GM21360 (cell line): Measurements from ENCODE around the gene RGS12.

ENCODE experiments used
- ATAC-seq: cut with Tn5 transposase; IDR thresholded peaks from one replicate; pipeline ENCODE4 v1.9.1; 2021; ENCODE audit warnings: mild to moderate bottlenecking, moderate library complexity; ENCODE audit not compliant: unreplicated experiment

Gene RGS12, protein sequence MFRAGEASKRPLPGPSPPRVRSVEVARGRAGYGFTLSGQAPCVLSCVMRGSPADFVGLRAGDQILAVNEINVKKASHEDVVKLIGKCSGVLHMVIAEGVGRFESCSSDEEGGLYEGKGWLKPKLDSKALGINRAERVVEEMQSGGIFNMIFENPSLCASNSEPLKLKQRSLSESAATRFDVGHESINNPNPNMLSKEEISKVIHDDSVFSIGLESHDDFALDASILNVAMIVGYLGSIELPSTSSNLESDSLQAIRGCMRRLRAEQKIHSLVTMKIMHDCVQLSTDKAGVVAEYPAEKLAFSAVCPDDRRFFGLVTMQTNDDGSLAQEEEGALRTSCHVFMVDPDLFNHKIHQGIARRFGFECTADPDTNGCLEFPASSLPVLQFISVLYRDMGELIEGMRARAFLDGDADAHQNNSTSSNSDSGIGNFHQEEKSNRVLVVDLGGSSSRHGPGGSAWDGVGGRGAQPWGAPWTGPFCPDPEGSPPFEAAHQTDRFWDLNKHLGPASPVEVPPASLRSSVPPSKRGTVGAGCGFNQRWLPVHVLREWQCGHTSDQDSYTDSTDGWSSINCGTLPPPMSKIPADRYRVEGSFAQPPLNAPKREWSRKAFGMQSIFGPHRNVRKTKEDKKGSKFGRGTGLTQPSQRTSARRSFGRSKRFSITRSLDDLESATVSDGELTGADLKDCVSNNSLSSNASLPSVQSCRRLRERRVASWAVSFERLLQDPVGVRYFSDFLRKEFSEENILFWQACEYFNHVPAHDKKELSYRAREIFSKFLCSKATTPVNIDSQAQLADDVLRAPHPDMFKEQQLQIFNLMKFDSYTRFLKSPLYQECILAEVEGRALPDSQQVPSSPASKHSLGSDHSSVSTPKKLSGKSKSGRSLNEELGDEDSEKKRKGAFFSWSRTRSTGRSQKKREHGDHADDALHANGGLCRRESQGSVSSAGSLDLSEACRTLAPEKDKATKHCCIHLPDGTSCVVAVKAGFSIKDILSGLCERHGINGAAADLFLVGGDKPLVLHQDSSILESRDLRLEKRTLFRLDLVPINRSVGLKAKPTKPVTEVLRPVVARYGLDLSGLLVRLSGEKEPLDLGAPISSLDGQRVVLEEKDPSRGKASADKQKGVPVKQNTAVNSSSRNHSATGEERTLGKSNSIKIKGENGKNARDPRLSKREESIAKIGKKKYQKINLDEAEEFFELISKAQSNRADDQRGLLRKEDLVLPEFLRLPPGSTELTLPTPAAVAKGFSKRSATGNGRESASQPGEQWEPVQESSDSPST (N-terminal part only)

DNA sequence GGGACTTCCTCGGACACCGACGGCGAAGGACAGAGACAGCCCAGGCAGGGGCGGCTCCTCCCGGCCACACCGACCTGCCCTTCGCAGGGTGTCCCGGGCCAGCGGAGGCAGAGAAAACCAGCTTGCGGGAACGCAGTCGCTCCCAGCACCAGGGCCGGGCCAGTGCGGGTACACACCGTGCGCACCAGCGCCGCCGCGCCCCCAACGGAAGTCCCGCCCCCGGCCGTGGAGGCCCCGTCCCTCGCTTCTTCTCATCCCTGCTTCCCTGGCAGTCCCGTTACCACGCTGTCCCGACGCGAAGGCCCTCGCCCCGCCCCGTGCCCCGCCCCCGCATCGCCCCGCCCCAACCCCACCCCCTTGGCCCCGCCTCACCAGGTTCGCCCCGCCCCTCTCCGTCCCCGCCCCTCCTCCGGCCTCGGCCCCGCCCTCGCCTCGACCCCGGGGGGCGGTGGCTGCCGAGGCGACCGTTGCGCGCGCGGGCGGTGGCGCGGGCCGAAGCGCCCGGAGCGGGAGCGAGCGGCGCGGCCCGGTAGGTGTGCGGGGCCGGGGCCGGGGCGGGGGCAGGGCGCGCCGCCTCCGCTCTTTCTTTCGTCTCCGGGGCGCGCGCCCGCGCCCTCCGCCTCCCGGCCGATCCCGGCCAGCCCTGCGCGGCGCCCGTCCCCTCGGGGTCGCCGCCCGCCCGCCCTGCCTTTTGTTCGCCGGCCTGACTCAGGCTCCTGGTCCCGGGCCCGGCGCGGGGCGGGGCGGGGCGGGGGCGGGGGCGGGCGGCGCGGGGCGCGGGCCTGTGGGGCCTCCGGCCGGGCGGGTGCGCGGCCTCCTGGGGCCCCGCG lies at the start of gene RGS12:
RGS12 (plus strand) TSS at position 451 of the 830 bp plus-strand sequence. CDS start 23,150 bp downstream, outside the sequence.
- ATAC-seq = peak; percentile 74

DNA sequence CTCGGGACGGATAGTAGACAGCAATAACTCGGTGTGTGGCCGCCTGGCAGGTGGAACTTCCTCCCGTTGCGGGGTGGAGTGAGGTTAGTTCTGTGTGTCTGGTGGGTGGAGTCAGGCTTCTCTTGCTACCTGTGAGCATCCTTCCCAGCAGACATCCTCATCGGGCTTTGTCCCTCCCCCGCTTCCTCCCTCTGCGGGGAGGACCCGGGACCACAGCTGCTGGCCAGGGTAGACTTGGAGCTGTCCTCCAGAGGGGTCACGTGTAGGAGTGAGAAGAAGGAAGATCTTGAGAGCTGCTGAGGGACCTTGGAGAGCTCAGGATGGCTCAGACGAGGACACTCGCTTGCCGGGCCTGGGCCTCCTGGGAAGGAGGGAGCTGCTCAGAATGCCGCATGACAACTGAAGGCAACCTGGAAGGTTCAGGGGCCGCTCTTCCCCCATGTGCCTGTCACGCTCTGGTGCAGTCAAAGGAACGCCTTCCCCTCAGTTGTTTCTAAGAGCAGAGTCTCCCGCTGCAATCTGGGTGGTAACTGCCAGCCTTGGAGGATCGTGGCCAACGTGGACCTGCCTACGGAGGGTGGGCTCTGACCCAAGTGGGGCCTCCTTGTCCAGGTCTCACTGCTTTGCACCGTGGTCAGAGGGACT lies 49.6 kb upstream of the RGS12 start:
- ATAC-seq = no peak

DNA sequence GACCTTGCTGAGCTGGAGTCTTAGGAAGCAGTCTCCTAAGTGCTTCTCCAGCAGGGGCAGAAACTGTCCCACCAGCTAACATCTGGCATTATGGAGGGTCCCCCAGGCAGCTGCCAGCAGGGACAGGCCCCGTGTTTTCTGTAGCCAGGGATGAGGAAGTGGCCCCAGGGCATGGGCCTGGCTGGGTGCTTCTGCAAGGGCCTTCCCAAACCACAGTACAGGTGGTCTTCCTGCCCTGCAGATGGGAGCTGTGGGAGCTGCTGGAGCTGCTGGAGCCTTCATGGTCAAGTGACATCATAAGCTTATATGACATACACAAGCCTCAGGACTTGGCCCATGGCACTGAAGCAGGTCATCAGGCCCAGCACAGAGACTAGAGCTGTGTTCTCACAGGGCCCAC lies 48.8 kb upstream of the RGS12 start:
- ATAC-seq = no peak

DNA sequence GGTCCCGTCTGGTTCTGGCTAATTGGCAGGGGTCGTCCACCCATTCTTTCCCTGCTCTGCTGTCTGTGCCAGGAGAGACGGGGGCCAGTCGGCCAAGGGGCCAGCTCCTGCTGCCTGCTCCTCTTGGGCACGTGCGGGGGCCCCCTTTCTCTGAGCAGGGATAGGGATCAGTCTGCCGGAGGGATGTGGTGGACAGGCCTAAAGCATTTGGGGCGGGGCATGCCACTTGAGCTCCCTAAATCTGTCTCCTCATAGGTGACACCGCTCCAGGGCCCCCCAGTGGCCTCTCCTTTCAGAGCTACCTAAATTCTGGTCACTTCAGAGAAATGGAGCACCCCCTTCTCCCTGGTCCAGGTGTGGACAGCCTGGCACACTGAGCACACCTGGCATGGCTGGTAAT lies 48.1 kb upstream of the RGS12 start:
- ATAC-seq = no peak

DNA sequence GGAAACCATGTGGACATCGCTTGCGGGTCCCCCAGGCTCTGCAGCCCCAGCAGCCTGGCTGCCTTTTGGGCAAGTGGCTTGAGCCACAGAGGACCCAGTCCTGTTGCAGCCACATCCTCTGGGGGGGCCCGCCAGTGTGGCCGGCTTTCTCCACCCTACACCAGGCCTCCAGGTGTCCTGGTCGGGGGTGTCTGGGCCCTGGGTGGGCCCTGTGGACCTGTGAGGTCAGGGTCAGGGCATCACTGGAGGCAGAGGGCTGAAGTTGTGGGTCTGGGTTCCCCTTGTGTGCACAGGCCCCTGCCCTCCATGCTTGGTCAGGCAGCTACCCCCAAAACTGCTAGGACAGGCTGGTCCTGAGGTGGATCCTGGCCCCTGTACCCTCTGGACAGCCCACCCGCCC lies 47.1 kb upstream of the RGS12 start:
- ATAC-seq = no peak

DNA sequence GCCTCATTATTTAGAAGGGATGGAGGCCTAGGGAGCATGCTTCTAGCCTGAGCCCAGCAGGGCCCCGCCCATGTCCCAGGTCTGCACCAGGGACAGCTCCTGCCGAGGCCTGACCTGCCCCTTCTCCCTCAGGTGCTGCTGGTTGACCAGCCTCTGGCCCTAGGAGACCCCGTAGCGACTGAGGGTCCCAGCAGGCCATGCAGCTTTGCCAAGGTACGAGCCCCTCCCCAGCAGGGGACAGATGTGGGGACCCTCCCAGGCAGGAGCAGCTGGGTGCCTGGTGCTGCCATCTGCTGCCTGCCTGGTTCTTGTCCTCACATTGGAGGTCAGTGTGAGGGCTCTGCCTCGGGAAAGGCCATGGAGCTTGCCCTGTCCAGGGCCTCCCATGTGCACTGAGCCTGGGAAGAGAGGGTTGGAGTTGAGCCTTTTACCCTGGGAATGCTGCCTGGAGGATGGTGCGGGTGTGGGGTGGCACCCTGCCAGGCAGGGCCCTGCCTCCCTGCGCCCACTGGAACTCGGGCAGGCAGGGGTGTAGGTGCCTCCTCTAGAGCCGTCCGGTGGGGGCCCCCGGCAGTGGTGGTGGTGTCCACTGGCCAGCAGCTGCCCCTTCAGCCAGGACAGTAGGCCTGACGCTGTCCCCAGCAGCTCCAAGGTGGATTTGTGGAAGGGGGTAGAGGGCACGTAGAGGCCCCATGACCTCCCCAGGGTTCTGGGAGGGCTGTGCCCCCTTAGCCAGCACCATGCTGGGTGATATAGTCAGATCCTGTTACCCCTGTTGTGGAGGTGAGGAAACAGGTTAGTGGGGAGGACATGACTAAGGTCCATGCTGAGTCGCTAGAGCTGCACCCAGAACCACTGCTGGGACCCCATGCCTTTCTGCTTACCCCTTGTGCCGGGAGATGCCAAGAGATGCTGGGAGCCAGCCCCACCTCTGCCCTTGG lies 46.1 kb upstream of the RGS12 start:
- no peak for ATAC-seq

DNA sequence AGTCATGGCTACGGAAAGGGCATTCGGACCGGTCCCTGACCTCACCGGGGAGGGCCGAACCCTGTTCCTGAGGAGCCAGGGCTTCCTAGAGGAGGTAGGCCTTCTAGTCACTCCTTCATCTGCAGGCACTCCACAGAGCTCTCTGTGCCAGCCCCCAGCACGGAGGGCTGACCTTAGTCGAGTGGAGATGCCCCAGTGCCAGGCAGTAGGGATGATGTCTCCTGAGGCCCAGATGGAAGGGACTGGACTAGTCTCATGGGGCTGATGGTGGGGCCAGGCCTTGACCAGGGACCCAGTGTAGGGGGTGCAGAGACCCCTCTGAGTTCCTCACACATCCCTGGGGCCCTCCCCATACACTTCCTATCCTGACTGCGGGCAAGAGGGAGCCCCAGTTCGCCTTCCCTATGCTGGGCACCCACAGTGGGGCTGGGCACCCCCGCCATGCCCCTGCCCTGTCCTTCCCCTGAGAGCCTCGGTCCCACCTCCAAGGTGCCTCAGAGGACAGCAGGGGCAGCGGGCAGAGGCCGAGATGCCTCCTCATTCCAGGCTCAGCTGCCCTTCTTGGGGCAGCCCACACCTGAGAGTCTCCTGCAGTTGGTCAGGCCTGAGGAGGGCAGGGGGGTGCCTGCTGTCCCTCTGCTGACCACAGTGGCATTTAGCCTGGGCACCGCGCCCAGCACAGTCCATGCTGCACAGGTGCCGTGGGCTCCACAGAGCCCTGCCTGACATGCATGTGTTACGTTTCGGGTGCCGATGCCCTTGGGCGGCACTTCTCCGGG lies 45.2 kb upstream of the RGS12 start:
- ATAC-seq = no peak

DNA sequence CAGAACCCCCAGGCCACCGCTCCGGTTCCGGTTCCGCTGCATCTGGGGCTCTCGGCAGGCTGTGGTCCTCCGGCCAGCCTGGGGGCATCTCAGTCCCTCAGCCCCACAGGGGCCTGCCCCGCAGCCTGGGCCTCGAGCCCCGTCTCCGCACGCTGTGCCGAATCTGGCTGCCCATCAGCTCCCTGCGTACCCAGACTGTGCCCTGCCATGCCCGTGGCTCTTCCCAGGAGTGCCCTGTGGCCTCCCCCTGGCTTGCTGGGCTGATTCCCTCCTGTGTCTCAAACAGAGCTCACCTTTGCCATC lies 44.7 kb upstream of the RGS12 start:
- no peak for ATAC-seq

DNA sequence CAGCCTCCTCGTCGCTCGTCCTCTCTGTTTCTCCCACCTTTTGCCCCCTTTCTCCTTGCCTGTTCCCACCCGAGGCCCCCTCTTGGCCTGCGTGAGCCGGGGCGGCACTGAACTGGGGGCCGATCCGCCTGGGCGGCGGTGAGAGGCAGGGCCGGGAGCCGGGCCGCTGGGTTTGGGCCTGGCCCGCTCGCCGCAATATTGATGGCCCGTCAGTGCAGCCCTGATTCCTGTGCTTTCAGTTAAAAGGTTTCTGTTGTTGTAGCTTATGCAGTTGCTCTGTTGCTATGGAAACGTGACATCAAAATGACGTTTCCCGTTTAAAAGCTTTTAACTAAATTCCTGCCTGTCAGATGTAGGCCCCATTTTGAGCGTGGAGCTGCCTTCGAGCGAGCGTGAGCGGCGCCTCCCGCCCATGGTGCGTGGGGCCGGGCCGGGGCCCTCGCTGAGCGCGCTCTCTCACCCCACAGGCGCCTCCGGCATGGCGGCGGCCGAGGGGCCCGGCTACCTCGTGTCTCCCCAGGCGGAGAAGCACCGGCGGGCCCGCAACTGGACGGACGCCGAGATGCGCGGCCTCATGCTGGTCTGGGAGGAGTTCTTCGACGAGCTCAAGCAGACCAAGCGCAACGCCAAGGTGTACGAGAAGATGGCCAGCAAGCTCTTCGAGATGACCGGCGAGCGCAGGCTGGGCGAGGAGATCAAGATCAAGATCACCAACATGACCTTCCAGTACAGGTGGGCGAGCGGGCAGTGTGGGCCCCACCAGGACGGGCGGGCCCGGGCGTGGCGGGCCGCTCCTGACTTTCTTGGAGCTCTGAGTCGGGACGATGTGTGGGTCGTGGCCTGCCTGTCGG lies 43.8 kb upstream of the RGS12 start, which contains the start of gene MSANTD1:
MSANTD1 (plus strand) TSS at position 349 of the 851 bp plus-strand sequence; CDS start at position 413, 64 bp downstream.
- no peak for ATAC-seq

DNA sequence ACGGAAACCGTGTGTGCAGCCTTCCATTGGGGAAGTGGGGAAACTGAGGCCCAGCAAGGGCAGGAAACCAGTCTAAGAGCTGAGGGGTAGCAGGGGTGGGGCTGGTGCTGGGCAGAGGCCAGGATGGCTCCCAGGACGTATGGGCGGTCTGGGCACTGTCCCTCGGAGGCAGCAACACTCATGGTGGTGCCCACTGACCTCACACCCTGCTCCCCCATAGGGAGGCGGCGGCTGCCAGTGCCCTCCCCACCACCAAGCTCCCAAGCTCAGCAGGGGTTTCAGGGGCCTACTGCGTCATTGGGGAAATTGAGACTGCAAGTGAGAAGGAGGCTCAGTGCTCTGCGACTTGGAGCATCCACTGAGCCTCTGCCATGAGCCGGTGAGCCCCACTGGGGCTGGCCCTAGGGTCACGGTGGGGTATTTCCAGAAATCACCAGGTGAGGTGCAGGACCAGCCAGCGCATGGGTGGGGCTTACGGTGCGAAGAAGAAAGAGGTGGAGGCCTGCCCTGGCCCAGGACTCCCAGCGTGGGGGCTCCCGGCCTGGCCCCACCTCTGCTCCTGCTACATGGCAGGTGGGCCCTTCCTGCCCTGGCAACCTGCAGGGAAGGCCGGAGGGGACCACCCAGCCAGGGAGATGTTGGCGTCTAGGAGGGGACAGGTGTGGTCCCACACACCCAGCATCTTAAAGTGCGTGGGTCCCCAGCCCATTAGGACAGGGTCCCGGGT lies 42.9 kb upstream of the RGS12 start:
- no peak for ATAC-seq

DNA sequence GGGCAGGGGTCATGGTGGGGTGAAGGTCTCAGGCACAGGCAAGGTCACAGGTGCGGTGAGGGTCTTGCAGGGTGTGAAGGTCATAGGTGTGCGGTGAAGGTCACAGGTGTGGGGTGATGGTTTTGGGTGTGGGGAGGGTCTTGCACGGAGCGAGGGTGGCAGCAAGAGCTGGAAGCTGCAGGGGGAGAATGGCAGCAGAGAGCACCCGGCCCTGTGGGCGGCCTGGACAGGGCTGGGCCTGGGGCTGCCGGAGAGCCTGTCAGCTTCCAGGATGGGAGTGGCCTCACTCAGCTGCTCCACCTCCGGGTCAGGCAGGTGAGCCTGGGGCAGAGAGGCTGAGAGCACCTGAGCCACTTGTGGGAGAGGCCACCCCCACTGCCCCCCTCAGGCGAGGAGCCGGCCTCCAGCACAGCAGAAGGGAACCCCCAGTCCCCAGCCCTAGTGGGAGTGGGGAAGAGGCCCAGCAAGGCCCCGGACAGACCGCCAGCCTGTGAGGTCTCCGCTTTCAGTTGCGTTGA lies 42.3 kb upstream of the RGS12 start:
- ATAC-seq = no peak

DNA sequence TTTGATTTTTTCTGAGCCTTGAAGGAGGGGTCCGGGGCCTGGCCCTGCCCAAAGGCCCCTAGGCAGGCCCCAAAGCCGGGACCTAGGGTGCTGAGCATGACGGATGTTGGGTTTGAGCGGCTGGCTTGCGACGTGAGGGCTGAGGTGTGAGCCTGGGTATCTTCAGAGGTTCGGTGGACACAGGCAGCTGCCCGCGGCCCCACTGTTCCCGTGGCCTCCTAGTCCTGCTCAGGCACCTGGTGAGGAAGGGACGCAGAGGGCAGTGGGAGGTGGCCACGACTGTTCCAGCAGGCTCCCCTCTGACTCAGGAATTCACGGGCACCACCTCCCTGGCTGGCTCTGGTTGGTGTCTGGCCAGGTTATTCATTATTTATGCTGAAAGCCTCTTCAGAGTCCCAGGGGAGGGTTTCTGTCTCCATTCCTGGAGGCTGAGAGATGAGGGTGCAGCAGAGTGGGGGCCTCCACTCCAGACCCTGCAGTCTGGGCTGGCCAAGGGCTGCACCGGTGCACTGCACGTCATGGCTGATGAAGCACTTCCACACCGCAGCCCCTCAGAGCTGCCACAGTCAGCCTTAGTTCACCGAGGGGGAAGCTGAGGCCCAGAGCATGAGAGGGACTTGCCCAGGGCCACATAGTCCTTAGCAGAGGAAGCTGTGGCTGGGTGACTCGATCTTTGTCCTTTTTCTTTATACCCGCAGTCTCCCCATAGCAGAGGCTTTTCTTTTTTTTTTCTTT lies 41.7 kb upstream of the RGS12 start:
- no peak for ATAC-seq

DNA sequence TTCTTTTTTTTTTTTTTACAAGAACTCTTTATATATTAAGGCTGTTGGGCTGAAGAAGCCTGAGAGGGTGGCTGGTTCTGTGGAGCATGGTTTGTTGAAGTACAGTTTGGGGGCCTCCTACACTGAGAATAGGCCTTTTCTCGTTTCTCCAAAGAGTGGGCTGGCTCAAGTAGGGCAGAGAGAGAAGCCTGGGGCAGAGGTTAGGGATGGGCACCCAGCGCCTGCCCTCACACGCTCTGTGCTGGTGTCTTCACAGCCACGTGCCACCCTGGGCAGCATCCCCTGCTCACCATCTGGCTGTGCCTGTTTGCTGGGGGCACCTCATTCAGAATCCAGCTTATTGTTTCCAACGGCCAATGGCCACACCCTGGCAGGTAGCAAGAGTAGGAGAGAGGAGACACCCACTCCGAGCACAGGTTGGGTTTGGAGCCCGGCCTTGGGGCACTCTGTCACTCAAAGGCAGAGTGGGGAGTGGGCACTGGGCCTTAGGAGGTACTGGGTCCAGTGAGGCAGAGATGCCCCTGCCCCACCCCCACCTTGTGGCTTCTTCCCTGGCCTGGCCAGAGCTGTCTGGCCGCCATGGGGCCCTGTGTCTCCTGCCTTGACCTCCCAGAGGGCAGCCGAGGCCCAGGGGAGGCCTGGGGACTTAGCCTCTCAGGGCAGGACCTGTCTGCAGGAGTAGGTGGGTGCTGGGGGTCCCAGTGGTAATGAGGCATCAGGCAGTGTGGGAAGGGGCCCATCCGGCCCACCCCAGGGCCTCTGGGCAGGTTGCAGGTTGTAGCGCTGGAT lies 40.9 kb upstream of the RGS12 start:
- ATAC-seq = no peak

DNA sequence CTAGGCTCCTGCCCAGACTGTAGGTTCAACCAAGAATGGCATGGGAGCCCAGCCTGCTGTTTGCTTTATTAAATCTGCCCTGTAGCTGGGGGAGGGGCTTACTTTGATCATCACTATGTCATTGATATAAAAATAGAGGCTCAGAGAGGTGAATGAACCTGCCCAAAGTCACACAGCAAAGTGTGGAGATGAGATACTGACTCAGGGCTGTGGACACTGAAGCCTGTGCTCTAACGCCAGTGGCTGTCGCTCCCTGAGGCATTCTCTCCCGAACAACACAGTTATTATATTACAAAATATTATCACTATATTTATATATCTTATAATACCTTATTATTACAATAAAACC lies 40.4 kb upstream of the RGS12 start:
- no peak for ATAC-seq
